MM.1S (cell line): ENCODE measurements around the gene TMEM176B.

Source experiments
- EZH2 ChIP-seq: fragments of 300-600 bp; sonication (generic); optimal IDR thresholded peaks from 2 replicates; pipeline ENCODE3; 2017; ENCODE audit warnings: low read depth, mild to moderate bottlenecking, antibody characterized with exemption, low read length, mixed read lengths
- EZH2phosphoT487 ChIP-seq: fragments of 300-600 bp; sonication (generic); IDR thresholded peaks from 2 replicates; pipeline ENCODE4 v1.6.1; 2018; ENCODE audit warnings: antibody characterized with exemption, low read length
- TF ChIP-seq, protein P1 (sequence below): fragments of 300-600 bp; sonication (generic); IDR thresholded peaks from 2 replicates; pipeline ENCODE4 v1.5.1; 2016; ENCODE audit warnings: antibody characterized with exemption, low read length, mixed read lengths

DNA sequence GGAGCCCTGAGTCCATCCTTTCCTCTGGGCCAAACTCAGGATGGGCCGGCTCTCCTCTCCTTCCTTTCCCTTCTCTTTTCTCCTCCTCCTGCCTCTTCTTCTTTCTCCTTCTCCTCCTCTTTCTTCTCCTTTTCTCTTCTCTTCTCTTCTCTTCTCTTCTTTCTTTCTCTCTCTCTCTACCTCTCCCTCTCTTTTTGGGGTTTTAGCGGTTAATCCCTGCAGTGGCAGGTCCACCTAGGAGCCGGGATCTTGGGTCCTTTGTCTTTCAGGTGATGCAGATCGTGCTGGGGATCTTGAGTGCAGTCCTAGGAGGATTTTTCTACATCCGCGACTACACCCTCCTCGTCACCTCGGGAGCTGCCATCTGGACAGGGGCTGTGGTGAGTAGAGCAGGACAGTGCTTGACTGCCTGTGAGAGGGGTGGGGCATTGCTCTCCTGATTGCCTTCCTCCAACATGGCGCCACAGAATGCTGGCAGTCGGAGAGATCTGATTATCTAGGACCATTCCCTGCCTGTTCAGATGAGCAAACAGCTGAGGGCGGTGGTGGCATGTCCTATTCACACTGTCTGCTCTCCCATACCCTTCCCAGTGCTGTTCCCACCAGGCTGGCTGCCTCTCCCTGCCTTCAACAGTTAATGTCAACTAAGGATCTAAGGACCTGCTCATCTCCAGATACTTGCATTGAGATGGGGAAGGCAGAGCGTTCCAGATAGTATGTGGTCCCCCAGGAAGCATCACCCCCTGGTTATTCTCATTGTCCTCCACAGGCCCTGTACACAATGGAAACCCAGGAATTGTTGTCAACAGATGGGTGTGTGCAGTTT is 2.0 kb upstream of the TMEM176B start:
- TF ChIP-seq EZH2 (no peak), EZH2phosphoT487 (no peak)
- TF ChIP-seq, protein P1, sequence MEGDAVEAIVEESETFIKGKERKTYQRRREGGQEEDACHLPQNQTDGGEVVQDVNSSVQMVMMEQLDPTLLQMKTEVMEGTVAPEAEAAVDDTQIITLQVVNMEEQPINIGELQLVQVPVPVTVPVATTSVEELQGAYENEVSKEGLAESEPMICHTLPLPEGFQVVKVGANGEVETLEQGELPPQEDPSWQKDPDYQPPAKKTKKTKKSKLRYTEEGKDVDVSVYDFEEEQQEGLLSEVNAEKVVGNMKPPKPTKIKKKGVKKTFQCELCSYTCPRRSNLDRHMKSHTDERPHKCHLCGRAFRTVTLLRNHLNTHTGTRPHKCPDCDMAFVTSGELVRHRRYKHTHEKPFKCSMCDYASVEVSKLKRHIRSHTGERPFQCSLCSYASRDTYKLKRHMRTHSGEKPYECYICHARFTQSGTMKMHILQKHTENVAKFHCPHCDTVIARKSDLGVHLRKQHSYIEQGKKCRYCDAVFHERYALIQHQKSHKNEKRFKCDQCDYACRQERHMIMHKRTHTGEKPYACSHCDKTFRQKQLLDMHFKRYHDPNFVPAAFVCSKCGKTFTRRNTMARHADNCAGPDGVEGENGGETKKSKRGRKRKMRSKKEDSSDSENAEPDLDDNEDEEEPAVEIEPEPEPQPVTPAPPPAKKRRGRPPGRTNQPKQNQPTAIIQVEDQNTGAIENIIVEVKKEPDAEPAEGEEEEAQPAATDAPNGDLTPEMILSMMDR: no peak
